ENCODE measurements around the gene PDE10A.

DNA sequence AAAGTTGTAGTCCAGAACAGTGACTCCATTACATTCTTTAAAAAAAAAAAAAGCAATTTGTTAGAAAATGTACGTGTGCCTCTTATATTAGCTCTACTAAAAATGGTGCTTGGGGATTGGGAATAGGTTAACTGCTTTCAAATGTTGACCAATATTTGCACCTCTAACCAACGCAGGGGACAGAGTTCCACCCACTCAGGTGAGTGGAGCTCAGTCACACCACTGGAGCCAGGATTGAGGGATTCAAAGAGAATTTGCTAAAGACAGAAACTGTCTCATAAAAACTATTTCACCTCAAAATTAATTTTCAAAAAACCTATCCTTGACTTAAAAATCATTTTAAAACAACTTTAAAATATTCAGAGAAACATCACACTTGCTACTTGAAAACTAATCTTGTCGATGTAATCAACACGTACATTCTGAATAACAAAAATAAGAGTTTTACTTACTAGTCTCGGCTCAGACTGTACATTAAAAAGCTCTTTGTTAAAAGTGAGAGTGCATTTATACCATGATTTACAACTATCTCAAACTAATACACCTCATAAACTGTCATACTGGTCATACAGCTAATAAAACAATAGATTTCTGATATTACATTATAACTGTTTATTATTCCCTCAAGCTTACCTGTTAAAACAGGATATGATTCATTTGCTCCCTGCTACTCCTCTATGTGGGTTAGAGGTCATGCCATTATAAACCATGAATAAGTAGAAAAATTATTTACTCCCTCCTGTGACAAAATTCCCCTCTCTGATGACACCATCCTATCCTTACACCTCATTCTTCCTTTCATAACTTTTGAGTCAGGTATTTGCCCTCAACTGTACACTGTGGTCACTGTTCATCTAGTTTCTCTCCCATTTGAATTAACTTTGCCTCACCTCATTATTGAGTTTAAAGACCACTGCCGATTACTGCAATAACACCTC, 88.6 kb downstream of the PDE10A start:
- TF ChIP-seq, protein P1, sequence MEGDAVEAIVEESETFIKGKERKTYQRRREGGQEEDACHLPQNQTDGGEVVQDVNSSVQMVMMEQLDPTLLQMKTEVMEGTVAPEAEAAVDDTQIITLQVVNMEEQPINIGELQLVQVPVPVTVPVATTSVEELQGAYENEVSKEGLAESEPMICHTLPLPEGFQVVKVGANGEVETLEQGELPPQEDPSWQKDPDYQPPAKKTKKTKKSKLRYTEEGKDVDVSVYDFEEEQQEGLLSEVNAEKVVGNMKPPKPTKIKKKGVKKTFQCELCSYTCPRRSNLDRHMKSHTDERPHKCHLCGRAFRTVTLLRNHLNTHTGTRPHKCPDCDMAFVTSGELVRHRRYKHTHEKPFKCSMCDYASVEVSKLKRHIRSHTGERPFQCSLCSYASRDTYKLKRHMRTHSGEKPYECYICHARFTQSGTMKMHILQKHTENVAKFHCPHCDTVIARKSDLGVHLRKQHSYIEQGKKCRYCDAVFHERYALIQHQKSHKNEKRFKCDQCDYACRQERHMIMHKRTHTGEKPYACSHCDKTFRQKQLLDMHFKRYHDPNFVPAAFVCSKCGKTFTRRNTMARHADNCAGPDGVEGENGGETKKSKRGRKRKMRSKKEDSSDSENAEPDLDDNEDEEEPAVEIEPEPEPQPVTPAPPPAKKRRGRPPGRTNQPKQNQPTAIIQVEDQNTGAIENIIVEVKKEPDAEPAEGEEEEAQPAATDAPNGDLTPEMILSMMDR (IDR thresholded peaks at IDR 0.05) = no peak
- TF ChIP-seq POLR2AphosphoS5 (IDR thresholded peaks at IDR 0.05) = no peak

Data from esophagus muscularis mucosa (tissue), 3 donors.